ENCODE results near the gene EIF2AK3.

- TF ChIP-seq POLR2A (IDR thresholded peaks at IDR 0.05; ENCODE audit: extremely low read depth, insufficient read length) (no peak), MYC (IDR thresholded peaks at IDR 0.05; ENCODE audit: low read depth, low read length) (no peak)
- TF ChIP-seq, protein P1, sequence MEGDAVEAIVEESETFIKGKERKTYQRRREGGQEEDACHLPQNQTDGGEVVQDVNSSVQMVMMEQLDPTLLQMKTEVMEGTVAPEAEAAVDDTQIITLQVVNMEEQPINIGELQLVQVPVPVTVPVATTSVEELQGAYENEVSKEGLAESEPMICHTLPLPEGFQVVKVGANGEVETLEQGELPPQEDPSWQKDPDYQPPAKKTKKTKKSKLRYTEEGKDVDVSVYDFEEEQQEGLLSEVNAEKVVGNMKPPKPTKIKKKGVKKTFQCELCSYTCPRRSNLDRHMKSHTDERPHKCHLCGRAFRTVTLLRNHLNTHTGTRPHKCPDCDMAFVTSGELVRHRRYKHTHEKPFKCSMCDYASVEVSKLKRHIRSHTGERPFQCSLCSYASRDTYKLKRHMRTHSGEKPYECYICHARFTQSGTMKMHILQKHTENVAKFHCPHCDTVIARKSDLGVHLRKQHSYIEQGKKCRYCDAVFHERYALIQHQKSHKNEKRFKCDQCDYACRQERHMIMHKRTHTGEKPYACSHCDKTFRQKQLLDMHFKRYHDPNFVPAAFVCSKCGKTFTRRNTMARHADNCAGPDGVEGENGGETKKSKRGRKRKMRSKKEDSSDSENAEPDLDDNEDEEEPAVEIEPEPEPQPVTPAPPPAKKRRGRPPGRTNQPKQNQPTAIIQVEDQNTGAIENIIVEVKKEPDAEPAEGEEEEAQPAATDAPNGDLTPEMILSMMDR (IDR thresholded peaks at IDR 0.05; ENCODE audit: low read depth, low read length): no peak
- TF ChIP-seq, protein P2, sequence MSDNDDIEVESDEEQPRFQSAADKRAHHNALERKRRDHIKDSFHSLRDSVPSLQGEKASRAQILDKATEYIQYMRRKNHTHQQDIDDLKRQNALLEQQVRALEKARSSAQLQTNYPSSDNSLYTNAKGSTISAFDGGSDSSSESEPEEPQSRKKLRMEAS (IDR thresholded peaks at IDR 0.05; ENCODE audit: low read depth, low read length): no peak
Measured at GRCh38 chr2:88607416-88607815, 19.8 kb downstream of the EIF2AK3 start.
